Esophagus muscularis mucosa (tissue), 4 donors: ENCODE measurements around the gene RBMS3. TPM values are rescaled to one million over a fixed set of nuclear protein-coding genes. Genes with fewer than 3 reads are reported as not detected.

ENCODE experiments used
- DNase-seq: peaks from one replicate; pipeline ENCODE4 v3.0.0-alpha.2; 2017; ENCODE audit errors: extremely low spot score
- H3K27ac ChIP-seq, 4 donors: fragments of 200-600 bp; sonication (generic); replicated peaks in 1 of 4; 1 replicate in 3 of 4; 2 replicates in 1 of 4; pipeline ENCODE4 v1.5.1; 2016 to 2019; ENCODE audit warnings: mild to moderate bottlenecking in 1 of 4
- H3K27me3 ChIP-seq, 4 donors: fragments of 200-600 bp; sonication (generic); one replicate each; pipeline versions ENCODE4 v1.5.1 to v1.6.0; 2016 to 2019
- H3K36me3 ChIP-seq, 4 donors: fragments of 200-600 bp; sonication (generic); one replicate each; pipeline ENCODE4 v1.5.1; 2016 to 2019
- H3K4me1 ChIP-seq, 4 donors: fragments of 200-600 bp; sonication (generic); one replicate each; pipeline ENCODE4 v1.5.1; 2016 to 2019
- H3K4me3 ChIP-seq, 4 donors: fragments of 200-600 bp; sonication (generic); 1 replicate in 2 of 4; 2 replicates in 2 of 4; pipeline ENCODE4 v1.5.1; 2016 to 2019; ENCODE audit warnings: mild to moderate bottlenecking in 4 of 4, moderate library complexity in 1 of 4
- H3K9me3 ChIP-seq, 4 donors: fragments of 200-600 bp; sonication (generic); 1 replicate in 3 of 4; 2 replicates in 1 of 4; pipeline ENCODE4 v1.5.1; 2016 to 2019
- EP300 ChIP-seq: sonication (generic); formaldehyde crosslinking; IDR thresholded peaks from one replicate; pipeline ENCODE4 v1.6.1; 2017; ENCODE audit warnings: antibody characterized with exemption
- POLR2A ChIP-seq: fragments of 450-650 bp; IDR thresholded peaks from one replicate; pipeline ENCODE4 v1.6.1; 2017; ENCODE audit warnings: antibody characterized with exemption, moderate library complexity, mild to moderate bottlenecking, low read depth
- POLR2AphosphoS5 ChIP-seq, 2 donors: sonication (generic); formaldehyde crosslinking; IDR thresholded peaks; one replicate each; pipeline ENCODE4 v1.6.1; 2017; ENCODE audit warnings: antibody characterized with exemption in 2 of 2
- WGBS: methylation state at CpG from one replicate; pipeline ENCODE4 v1.1.5; 2018; 5-methylcytosine and 5-hydroxymethylcytosine counted together
- intact Hi-C: fragments of 100-400 bp; cut with DNase I; formaldehyde crosslinking; loops from one replicate; pipeline ENCODE4 v1.15.1; 2023
- total RNA-seq, 4 donors: library from RNA; depleted of rRNA; stranded (reverse); fragments of >200 nt; gene quantifications; one replicate each; pipeline versions ENCODE4 v1.1.0 to v1.2.1, GENCODE V29; 2016
- TF ChIP-seq, protein P1 (sequence below), 3 experiments: fragments of 200-600 bp in 2 of 3; fragments of 450-650 bp in 1 of 3; sonication (generic) in 2 of 3; IDR thresholded peaks; one replicate each; pipeline ENCODE4 v1.5.1; 2017 to 2019; ENCODE audit warnings: antibody characterized with exemption in 3 of 3, mild to moderate bottlenecking in 2 of 3, moderate library complexity in 1 of 3

Gene RBMS3
- total RNA-seq, 4 donors from 2014 or later = 53.0 to 81.5 (median 61.2) TPM

GRCh38 chr3:29429055-29429679, 148.3 kb downstream of the RBMS3 start:
- Histone ChIP-seq H3K27ac (peak overlapping the region in 2 of 4 donors; percentile 2 to 11), H3K36me3 (no peaks in the 10 kb centered on the region), H3K4me3 (no peak overlapping the region), H3K9me3 (no peaks in the 10 kb centered on the region), H3K4me1 (peaks cover 30 to 63% (median 55%) of the 10 kb centered on the region in 4 donors), H3K27me3 (no peaks in the 10 kb centered on the region)
- intact Hi-C loops = no loop called here
- DNase-seq = no peak
- 63% methylated on average over 4 of the region's 4 CpGs for WGBS
- TF ChIP-seq EP300 (no peak), POLR2AphosphoS5 (IDR thresholded peaks at IDR 0.05) (no peak), POLR2A (no peak)
- TF ChIP-seq, protein P1, sequence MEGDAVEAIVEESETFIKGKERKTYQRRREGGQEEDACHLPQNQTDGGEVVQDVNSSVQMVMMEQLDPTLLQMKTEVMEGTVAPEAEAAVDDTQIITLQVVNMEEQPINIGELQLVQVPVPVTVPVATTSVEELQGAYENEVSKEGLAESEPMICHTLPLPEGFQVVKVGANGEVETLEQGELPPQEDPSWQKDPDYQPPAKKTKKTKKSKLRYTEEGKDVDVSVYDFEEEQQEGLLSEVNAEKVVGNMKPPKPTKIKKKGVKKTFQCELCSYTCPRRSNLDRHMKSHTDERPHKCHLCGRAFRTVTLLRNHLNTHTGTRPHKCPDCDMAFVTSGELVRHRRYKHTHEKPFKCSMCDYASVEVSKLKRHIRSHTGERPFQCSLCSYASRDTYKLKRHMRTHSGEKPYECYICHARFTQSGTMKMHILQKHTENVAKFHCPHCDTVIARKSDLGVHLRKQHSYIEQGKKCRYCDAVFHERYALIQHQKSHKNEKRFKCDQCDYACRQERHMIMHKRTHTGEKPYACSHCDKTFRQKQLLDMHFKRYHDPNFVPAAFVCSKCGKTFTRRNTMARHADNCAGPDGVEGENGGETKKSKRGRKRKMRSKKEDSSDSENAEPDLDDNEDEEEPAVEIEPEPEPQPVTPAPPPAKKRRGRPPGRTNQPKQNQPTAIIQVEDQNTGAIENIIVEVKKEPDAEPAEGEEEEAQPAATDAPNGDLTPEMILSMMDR (IDR thresholded peaks at IDR 0.05) = no peak

DNA sequence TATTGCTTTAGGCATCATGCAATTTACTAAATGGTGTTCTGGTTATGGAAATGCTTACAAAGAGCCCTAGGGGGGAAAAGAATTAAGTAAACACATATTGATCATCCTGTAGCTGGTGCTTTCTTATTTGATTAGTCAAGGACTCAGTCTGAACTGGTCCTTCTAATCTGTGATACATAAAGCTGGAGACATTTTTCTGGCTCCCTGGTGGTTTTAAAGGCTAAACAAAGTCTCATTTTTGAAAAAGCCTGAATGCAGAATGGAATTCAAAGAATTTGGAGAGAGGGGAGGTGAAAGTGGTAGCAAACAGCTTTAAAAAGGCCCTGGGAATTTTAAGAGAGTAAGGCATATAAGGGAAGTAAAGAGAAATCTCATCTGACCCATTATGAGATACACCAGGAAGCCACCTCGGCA, 149.7 kb downstream of the RBMS3 start:
- Histone ChIP-seq H3K27ac (no peak overlapping the region), H3K27me3 (no peaks in the 10 kb centered on the region), H3K4me3 (no peak overlapping the region), H3K36me3 (peaks cover 0 to 11% (median 0%) of the 10 kb centered on the region in 4 donors), H3K9me3 (no peaks in the 10 kb centered on the region), H3K4me1 (peaks cover 30 to 63% (median 55%) of the 10 kb centered on the region in 4 donors)
- no peak for DNase-seq
- intact Hi-C loops = loop anchor here (5.0 to 10.0 kb wide), 2 partner anchors 37 to 146 kb away; partner anchors contain the start of gene RBMS3
- TF ChIP-seq EP300 (no peak), POLR2AphosphoS5 (IDR thresholded peaks at IDR 0.05) (no peak), POLR2A (no peak)
- TF ChIP-seq, protein P1 (IDR thresholded peaks at IDR 0.05) = no peak
- WGBS = 50% methylated on average over 1 of the region's 1 CpG

DNA sequence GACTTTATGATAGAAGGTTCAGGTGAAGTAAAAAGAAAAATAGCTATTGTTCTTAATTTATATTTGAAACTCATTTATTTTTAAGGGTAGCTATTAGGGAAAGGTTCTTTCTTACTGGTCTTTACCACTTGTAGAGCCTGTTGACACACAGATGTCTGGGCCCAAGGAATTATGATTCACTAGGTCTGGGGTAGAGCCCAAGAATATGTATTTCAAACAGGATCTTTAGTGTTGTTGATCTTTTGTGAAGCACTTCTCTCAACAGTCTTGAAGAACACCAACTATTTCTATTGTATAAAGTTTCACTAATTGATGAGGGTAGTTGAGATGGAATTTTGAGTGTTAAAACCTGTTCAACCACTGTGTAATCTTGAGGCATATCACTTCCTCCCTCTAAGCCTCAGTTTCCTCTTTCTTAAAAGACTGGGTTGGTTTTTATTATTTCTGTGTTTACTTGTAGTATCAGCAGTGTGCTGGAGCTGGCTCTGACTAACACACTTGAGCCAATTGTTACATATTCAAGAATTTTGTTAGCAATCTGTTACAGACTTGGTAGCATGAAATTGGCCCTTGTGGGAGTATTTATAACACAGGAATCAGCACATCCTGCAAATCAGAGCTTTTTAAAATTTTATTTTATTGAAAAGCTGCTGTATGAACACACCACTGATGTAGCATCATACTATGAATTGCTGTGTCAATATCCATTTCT, 155.9 kb downstream of the RBMS3 start:
- H3K9me3 ChIP-seq = no peaks in the 10 kb centered on the region
- intact Hi-C loops = loop anchor here (10.0 kb wide), 1 partner anchor 152 kb away; the partner anchor contains the start of gene RBMS3
- no peak overlapping the region for H3K4me3 ChIP-seq
- H3K36me3 ChIP-seq = peaks cover 0 to 12% (median 0%) of the 10 kb centered on the region in 4 donors
- no peak overlapping the region for H3K27ac ChIP-seq
- no peak for DNase-seq
- peaks cover 0 to 14% (median 8%) of the 10 kb centered on the region in 4 donors for H3K4me1 ChIP-seq
- H3K27me3 ChIP-seq = no peaks in the 10 kb centered on the region
- no peak for TF ChIP-seq EP300
- TF ChIP-seq POLR2A = no peak
- TF ChIP-seq, protein P1 (IDR thresholded peaks at IDR 0.05) = no peak
- no peak for TF ChIP-seq POLR2AphosphoS5 (IDR thresholded peaks at IDR 0.05)

- Histone ChIP-seq H3K9me3 (peaks cover 0 to under 1% (median 0%) of the 10 kb centered on the region in 4 donors), H3K4me3 (no peak overlapping the region), H3K4me1 (peaks cover 0 to 8% (median 0%) of the 10 kb centered on the region in 4 donors), H3K27me3 (no peaks in the 10 kb centered on the region), H3K27ac (no peak overlapping the region), H3K36me3 (peaks cover 0 to 12% (median under 1%) of the 10 kb centered on the region in 4 donors)
- DNase-seq = no peak
- TF ChIP-seq, protein P1 (IDR thresholded peaks at IDR 0.05) = no peak
- TF ChIP-seq POLR2AphosphoS5 (IDR thresholded peaks at IDR 0.05) (no peak), POLR2A (no peak), EP300 (no peak)
- WGBS = 95% methylated on average over 3 of the region's 3 CpGs
- intact Hi-C loops = loop anchor here (10.0 kb wide), 1 partner anchor 154 kb away; the partner anchor contains the start of gene RBMS3
Observed at GRCh38 chr3:29438580-29438979, 157.7 kb downstream of the RBMS3 start.
